Astrocyte of the cerebellum (primary cell): ENCODE results near the gene CD300E.
"Not testable (repeated sequence)": the region's sequence is repeated elsewhere in the genome, so short reads cannot be mapped to it uniquely, and the experiment has no call there.

ENCODE experiments used
- DNase-seq: peaks from one replicate; pipeline ENCODE4 v3.0.0-alpha.2; 2011; ENCODE audit warnings: low read depth
- H3K4me3 ChIP-seq: 2 replicates; pipeline ENCODE4 v1.5.1; 2011; ENCODE audit warnings: mild to moderate bottlenecking, low read depth, low read length, moderate library complexity
- in situ Hi-C: cut with HindIII; loops from 2 replicates; pipeline ENCODE4 v1.10.0; 2017; ENCODE audit warnings: low sequenced_read_pairs
- TF ChIP-seq, protein P1 (sequence below): IDR thresholded peaks from 2 replicates; pipeline ENCODE4 v1.5.1; 2012; ENCODE audit warnings: low read length, low read depth, moderate library complexity, mild to moderate bottlenecking; ENCODE audit errors: missing control alignments

The CD300E gene

DNA sequence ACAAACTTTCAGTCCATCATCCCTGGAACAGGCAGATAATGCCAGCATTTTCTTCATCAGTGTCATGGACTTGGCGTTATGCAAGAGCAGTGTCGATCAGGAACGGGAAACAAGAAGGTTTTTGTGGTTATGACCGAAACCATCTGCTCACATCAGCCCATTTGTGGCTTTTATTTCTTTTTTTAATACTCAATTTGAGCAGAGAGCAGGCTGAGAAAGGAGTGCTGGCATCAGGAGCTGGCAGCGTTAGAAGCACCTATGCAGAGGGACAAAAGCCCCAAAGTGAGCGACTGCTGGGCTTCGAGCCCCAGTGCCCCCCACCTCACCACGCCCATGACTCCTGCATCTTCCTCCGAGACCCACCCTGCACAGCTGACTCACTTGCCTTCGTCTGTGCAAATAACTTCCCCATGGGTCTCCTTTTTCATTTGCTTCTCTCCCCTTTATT is 16.2 kb upstream of the CD300E start:
- TF ChIP-seq, protein P1, sequence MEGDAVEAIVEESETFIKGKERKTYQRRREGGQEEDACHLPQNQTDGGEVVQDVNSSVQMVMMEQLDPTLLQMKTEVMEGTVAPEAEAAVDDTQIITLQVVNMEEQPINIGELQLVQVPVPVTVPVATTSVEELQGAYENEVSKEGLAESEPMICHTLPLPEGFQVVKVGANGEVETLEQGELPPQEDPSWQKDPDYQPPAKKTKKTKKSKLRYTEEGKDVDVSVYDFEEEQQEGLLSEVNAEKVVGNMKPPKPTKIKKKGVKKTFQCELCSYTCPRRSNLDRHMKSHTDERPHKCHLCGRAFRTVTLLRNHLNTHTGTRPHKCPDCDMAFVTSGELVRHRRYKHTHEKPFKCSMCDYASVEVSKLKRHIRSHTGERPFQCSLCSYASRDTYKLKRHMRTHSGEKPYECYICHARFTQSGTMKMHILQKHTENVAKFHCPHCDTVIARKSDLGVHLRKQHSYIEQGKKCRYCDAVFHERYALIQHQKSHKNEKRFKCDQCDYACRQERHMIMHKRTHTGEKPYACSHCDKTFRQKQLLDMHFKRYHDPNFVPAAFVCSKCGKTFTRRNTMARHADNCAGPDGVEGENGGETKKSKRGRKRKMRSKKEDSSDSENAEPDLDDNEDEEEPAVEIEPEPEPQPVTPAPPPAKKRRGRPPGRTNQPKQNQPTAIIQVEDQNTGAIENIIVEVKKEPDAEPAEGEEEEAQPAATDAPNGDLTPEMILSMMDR = no peak
- no peak overlapping the region for H3K4me3 ChIP-seq
- in situ Hi-C loops = no loop called here
- no peak for DNase-seq

DNA sequence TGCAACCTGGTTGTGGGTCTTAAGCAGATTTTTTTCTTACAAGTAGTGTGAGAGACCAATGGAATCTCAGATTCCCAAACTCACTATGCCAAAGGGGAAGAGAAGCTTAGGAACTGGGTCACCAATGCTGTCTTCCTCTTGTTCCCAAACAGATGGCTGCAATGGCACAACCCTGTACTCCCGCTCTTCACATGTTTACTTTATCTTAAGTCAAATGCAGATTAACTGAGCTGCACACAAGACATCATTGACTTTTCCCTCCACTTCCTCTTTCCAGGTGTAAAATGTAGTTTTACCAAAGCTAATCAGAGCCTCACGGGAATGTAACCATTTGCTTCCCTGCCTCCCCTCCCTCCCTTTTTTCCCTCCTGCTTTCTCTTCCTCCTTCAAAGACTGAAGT is 14.4 kb upstream of the CD300E start:
- in situ Hi-C loops = no loop called here
- no peak for DNase-seq
- TF ChIP-seq, protein P1 = no peak
- H3K4me3 ChIP-seq = no peak overlapping the region

DNA sequence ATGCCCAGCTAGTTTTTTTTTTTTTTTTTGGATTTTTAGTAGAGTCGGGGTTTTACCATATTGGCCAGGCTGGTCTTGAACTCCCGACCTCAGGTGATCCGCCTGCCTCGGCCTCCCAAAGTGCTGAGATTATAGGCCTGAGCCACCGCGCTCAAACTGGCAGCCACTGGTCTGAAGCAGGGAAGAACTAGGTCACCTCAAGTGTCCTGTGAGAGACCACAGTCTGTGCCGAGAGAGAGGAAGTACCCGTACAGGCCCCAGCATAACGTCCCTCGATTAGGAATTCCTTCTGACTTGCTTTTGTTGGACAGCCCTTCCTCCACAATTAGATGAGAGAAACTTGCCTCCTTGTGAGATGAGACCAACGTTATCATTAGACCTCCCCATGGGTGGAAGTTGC is 13.7 kb upstream of the CD300E start:
- H3K4me3 ChIP-seq = no peak overlapping the region
- no peak for DNase-seq
- TF ChIP-seq, protein P1 = no peak
- in situ Hi-C loops = no loop called here

DNA sequence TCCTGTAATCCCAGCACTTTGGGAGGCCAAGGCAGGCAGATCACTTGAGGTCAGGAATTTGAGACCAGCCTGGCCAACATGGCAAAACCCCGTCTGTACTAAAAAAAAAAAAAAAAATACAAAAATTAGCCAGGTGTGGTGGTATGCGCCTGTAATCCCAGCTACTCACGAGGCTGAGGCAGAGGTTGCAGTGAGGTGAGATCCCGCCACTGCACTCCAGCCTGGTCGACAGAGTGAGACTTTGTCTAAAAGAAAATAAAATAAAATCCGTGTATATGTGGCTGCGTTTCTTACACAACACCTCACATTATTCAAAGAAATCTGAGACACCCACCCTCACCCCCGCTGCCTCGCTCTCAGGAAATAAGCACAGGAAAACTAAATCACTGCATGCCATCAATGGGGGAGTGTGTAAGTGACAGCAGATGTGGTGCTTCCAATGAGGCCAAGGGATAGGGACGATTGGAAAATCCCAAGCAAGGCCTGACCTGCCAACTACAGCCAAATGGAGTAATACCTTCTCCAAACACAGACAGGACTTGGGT is 13.1 kb upstream of the CD300E start:
- DNase-seq, in situ Hi-C loops, H3K4me3 ChIP-seq: not testable (repeated sequence)

DNA sequence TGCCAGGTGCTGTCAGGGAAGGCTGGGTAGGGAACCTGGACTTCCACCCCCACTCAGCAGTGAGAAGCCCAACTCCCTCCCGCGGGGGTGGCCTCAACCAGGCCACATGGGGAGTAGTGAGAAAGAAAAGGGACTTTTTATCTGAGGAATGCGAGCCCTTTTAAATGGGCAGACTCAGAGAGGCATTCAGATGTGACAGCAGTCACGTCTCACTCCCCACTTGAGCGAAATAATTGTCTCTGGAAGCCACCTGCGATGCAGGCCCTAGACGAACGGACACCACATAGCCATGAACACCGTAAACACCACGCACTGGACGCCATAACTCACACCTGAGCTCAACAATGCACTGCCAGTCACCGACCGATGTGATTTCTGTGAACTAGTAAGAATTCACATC is 11.9 kb upstream of the CD300E start:
- no peak overlapping the region for H3K4me3 ChIP-seq
- no peak for DNase-seq
- in situ Hi-C loops = no loop called here
- TF ChIP-seq, protein P1 = no peak

DNA sequence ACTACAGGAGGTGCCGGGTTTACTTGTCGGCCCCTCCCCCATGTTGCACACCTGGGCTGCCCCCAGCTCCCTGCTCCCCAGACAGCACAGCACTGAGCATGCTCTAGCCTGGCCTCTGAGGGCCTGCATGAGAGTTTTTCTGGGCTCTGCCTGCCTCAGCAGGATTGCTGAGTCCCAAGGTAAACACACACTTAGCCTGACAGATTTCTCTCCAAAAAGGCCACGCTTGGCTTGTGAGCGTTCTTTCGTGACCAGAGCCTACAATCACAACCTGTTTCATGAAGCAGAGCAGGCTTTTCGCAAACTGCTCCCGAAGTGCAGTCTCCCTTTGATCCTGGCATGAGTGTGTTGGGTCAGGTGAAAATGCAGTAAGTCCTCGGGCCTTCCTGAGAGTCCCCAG is 9.8 kb upstream of the CD300E start:
- in situ Hi-C loops = no loop called here
- TF ChIP-seq, protein P1 = no peak
- no peak for DNase-seq
- no peak overlapping the region for H3K4me3 ChIP-seq

DNA sequence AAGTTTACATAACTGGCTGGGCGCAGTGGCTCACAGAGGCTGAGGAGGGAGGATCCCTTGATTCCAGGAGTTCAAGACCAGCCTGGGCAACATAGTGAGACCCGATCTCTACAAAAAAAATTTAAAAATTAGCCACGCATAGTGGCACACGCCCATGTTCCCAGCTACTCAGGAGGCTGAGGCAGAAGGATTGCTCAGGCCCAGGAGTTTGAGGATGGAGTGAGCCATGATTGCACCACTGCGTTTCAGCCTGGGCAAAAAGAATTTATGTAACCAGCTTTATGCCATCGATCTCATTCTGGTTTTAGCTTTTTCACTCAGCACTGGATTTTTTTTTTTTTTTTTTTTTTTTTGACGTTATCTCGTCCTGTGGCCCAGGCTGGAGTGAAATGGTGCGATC is 9.1 kb upstream of the CD300E start:
- DNase-seq = no peak
- no peak overlapping the region for H3K4me3 ChIP-seq
- TF ChIP-seq, protein P1 = no peak
- in situ Hi-C loops = no loop called here
